HT-29 (cell line): Measurements from ENCODE around the gene KANK2. TPM values are rescaled to one million over a fixed set of nuclear protein-coding genes. Genes with fewer than 3 reads are reported as not detected.
A peak's percentile ranks its signal among the peaks of the same experiment; 100 is the strongest.

ENCODE experiments used
- DNase-seq: peaks from one replicate; pipeline ENCODE4 v3.0.0-alpha.2; 2015; ENCODE audit warnings: low spot score
- total RNA-seq: library from RNA; depleted of rRNA; stranded (reverse); fragments of >200 nt; shearing (Covaris generic); gene quantifications from 2 replicates; pipeline ENCODE4 v1.2.3, GENCODE V29; 2014; rRNA removed

The KANK2 gene
- total RNA-seq = 30.8 and 35.8 TPM in 2 replicates

- peak; percentile 75 for DNase-seq
These were observed at the start of gene KANK2 for GRCh38 chr19:11197291-11198174. TSS of gene KANK2 (minus strand) at chr19:11197545. CDS start at chr19:11194511, 3,034 bp downstream.

- no peak for DNase-seq
These were observed 49.6 kb upstream of the KANK2 start for GRCh38 chr19:11246941-11247340.

GRCh38 chr19:11244846-11245589, 47.7 kb upstream of the KANK2 start:
- no peak for DNase-seq

GRCh38 chr19:11243798-11244169, 46.4 kb upstream of the KANK2 start:
- no peak for DNase-seq

GRCh38 chr19:11242864-11243797, 45.8 kb upstream of the KANK2 start:
- peak; percentile 85 for DNase-seq

- no peak for DNase-seq
These were observed 44.7 kb upstream of the KANK2 start for GRCh38 chr19:11242025-11242424.

- no peak for DNase-seq
These were observed 42.7 kb upstream of the KANK2 start for GRCh38 chr19:11240008-11240444.

GRCh38 chr19:11239377-11240000, 42.1 kb upstream of the KANK2 start, which contains the start of gene ANGPTL8:
TSS of gene ANGPTL8 (plus strand) at chr19:11239619. CDS start at chr19:11239638, 19 bp downstream.
- no peak for DNase-seq

GRCh38 chr19:11238781-11239376, 41.5 kb upstream of the KANK2 start:
- DNase-seq = no peak

GRCh38 chr19:11238041-11238440, 40.7 kb upstream of the KANK2 start:
- DNase-seq = no peak

- no peak for DNase-seq
These were observed 40.0 kb upstream of the KANK2 start for GRCh38 chr19:11237321-11237720.

- no peak for DNase-seq
These were observed 39.3 kb upstream of the KANK2 start for GRCh38 chr19:11236324-11237301.

GRCh38 chr19:11234486-11235075, 37.2 kb upstream of the KANK2 start:
- no peak for DNase-seq

GRCh38 chr19:11233073-11233472, 35.7 kb upstream of the KANK2 start:
- no peak for DNase-seq

GRCh38 chr19:11232555-11232954, 35.2 kb upstream of the KANK2 start:
- DNase-seq = no peak

GRCh38 chr19:11230621-11231386, 33.5 kb upstream of the KANK2 start:
- DNase-seq = no peak

GRCh38 chr19:11227195-11227886, 30.0 kb upstream of the KANK2 start:
- peak; percentile 19 for DNase-seq
